BLaER1 (cell line): Measurements from ENCODE around the gene SLC5A6.

Experiments used
- H3K27ac ChIP-seq: shearing (Covaris generic); formaldehyde crosslinking; 2 replicates; pipeline ENCODE4 v1.8.1; 2022
- H3K27me3 ChIP-seq: shearing (Covaris generic); formaldehyde crosslinking; 2 replicates; pipeline ENCODE4 v1.8.1; 2022
- H3K36me3 ChIP-seq: shearing (Covaris generic); formaldehyde crosslinking; 2 replicates; pipeline ENCODE4 v1.8.1; 2022
- H3K4me1 ChIP-seq: shearing (Covaris generic); formaldehyde crosslinking; 2 replicates; pipeline ENCODE4 v1.8.1; 2022
- H3K4me2 ChIP-seq: shearing (Covaris generic); formaldehyde crosslinking; 2 replicates; pipeline ENCODE4 v1.8.1; 2022
- H3K4me3 ChIP-seq: shearing (Covaris generic); formaldehyde crosslinking; 2 replicates; pipeline ENCODE4 v1.8.1; 2022
- H3K9ac ChIP-seq: shearing (Covaris generic); formaldehyde crosslinking; 2 replicates; pipeline ENCODE4 v1.8.1; 2022
- H3K9me3 ChIP-seq: shearing (Covaris generic); formaldehyde crosslinking; 2 replicates; pipeline ENCODE4 v1.8.1; 2022
- H4K20me1 ChIP-seq: shearing (Covaris generic); formaldehyde crosslinking; 2 replicates; pipeline ENCODE4 v1.8.1; 2022
- Cebpa-rat ChIP-seq: shearing (Covaris generic); IDR thresholded peaks from 2 replicates; pipeline ENCODE4 v1.8.1; 2022

SLC5A6 gene

DNA sequence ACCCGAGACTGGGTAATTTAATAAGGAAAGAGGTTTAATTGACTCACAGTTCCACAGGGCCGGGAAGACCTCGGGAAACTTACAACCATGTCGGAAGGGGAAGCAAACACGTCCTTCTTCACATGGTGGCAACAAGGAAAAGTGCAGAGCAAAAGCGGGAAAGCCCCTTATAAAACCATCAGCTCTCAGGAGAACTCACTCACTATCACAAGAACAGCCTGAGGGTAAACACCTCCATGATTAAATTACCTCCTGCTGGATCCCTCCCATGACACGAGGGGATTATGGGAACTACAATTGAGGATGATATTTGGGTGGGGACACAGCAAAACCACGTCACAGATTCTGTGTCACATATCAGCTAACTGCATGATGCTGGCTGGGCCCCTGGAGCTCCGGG is 51.9 kb downstream of the SLC5A6 start:
- no peak overlapping the region for H3K4me3 ChIP-seq
- H3K9ac ChIP-seq = no peak overlapping the region
- H3K36me3 ChIP-seq = no peaks in the 10 kb centered on the region
- no peak for TF ChIP-seq Cebpa-rat
- no peak overlapping the region for H3K4me2 ChIP-seq
- H3K27me3 ChIP-seq = no peaks in the 10 kb centered on the region
- no peak overlapping the region for H3K27ac ChIP-seq
- no peaks in the 10 kb centered on the region for H3K4me1 ChIP-seq
- H4K20me1 ChIP-seq = no peaks in the 10 kb centered on the region
- H3K9me3 ChIP-seq = no peaks in the 10 kb centered on the region

DNA sequence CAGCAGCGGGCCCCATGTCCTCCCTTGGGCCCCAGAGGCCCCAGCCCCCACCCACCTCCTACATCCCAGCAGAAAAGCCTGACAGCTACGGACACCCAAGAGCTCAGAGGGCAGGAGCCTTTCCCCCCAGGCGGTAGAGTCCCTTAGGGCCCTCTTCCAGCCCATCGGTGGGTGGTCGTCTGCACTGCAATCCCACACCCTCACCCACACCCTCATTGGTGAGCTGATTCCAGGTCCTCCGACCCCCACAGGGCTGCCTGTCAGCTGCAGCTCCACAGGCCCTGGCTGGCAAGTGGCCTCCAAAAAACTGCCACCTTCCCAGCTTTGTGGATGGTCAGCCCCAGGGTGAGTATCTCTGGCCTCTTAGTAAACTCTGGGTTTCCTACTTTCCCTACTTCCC is 52.8 kb downstream of the SLC5A6 start:
- Histone ChIP-seq H3K9ac (no peak overlapping the region), H3K27me3 (no peaks in the 10 kb centered on the region), H3K9me3 (no peaks in the 10 kb centered on the region), H3K27ac (no peak overlapping the region), H3K4me2 (no peak overlapping the region), H3K36me3 (no peaks in the 10 kb centered on the region), H3K4me1 (no peaks in the 10 kb centered on the region), H4K20me1 (no peaks in the 10 kb centered on the region), H3K4me3 (no peak overlapping the region)
- TF ChIP-seq Cebpa-rat = no peak

DNA sequence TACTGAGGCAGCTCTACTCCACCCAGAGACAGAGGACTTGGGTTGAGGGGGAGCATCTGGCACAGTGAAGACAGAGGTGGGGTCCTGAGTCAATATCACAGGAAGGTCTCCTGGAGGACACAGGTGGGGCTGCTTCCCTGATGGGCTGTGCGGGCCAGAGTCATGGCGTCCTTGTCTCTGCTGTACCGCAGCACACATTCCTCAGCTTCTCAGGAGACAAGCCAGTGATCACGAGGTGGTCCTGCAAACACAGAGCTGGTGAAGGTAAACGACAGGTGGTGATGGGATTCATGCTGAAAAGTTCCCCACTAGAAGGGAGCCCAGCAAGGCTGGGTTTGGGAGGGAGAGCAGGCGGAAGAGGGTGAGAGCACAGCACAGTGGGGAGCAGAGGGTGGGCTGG is 53.6 kb downstream of the SLC5A6 start:
- H4K20me1 ChIP-seq = no peaks in the 10 kb centered on the region
- no peak for TF ChIP-seq Cebpa-rat
- no peaks in the 10 kb centered on the region for H3K4me1 ChIP-seq
- no peaks in the 10 kb centered on the region for H3K27me3 ChIP-seq
- no peak overlapping the region for H3K4me2 ChIP-seq
- no peak overlapping the region for H3K4me3 ChIP-seq
- H3K9ac ChIP-seq = no peak overlapping the region
- no peaks in the 10 kb centered on the region for H3K9me3 ChIP-seq
- no peak overlapping the region for H3K27ac ChIP-seq
- no peaks in the 10 kb centered on the region for H3K36me3 ChIP-seq

DNA sequence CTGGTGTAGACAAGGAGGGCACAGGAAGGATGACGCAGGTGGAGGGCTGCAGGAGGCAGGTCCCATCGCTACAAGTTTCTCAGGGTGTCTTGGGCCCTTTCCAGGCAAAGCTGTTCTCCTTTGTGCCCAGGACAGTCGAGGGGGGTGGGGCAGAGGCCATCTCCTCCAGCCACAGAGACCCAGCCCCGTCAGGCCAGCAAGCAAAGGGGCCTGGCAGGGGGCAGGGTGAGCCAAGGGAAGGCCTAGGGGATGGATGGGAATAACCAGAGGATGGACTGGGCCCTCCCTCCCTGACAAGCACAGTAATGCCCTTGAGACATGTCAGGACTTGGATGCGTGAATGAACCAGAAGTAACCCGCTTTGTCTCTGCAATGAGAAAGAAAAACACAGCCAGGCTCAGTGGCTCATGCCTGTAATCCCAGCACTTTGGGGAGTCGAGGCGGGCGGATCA is 57.0 kb downstream of the SLC5A6 start:
- no peaks in the 10 kb centered on the region for H3K4me1 ChIP-seq
- H3K27me3 ChIP-seq = no peaks in the 10 kb centered on the region

DNA sequence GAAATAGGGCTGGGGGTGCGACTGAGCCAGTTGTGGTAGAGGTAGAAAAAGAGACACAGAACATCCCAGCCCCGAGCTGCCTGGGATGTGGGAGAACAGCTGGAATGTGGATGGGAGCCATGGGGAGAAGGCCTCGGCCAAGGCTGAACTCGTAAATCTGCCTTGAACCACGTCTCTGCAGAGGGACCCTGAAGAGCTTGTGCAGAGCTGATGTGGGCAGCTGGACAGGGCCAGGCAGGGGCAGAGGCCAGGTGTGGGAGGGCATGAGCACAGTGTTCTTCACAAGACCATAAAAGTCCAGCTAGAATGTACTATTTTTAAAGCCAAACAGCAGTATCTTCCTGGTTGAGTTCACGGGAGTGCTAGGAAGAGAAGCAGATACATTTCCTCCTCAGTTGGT is 57.6 kb downstream of the SLC5A6 start:
- Histone ChIP-seq H3K36me3 (no peaks in the 10 kb centered on the region), H3K4me2 (no peak overlapping the region), H3K27ac (no peak overlapping the region), H3K4me1 (no peaks in the 10 kb centered on the region), H4K20me1 (no peaks in the 10 kb centered on the region), H3K4me3 (no peak overlapping the region), H3K9ac (no peak overlapping the region), H3K9me3 (no peaks in the 10 kb centered on the region), H3K27me3 (no peaks in the 10 kb centered on the region)
- no peak for TF ChIP-seq Cebpa-rat

More for the DNA sequence above, 57.0 kb downstream of the SLC5A6 start:
- Histone ChIP-seq H4K20me1 (no peaks in the 10 kb centered on the region), H3K27ac (no peak overlapping the region), H3K9ac (no peak overlapping the region), H3K4me3 (no peak overlapping the region), H3K36me3 (no peaks in the 10 kb centered on the region), H3K9me3 (no peaks in the 10 kb centered on the region), H3K4me2 (no peak overlapping the region)
- no peak for TF ChIP-seq Cebpa-rat

DNA sequence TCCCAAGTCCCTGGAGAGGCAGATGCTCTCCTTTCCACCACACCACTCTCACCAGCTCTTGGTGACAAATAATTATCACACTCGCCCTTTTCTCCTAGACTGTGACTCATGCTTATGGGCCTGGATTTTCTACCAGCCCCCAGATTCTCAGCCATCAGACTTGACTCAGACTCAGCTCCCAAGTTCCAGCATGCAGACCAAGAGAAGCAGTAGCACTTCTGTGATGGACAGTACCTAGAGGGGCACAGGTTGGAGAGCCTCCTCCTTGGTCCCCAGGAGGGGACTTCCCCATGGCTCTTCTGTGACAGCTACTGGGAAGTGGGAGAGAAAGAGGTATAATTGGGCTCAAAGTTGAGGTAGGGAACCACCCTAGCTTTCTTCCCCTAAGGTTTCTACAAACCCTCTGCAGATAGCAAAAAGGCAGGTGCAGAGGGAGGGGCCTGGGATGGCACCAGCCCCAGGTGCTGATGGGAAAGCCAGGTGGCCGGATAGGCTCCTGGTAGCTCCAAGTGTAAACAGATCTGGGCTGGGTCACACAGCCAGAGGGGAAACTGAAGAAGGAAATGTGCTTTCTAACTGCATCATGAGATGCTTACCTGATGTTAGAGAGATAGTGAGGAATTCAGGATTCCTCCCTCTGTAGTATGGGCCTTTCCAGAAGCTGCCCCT is 59.1 kb downstream of the SLC5A6 start:
- H3K4me1 ChIP-seq = peaks cover 3% of the 10 kb centered on the region
- no peak overlapping the region for H3K27ac ChIP-seq
- no peak overlapping the region for H3K4me3 ChIP-seq
- H4K20me1 ChIP-seq = no peaks in the 10 kb centered on the region
- no peaks in the 10 kb centered on the region for H3K36me3 ChIP-seq
- no peaks in the 10 kb centered on the region for H3K27me3 ChIP-seq
- TF ChIP-seq Cebpa-rat = no peak
- no peak overlapping the region for H3K9ac ChIP-seq
- no peaks in the 10 kb centered on the region for H3K9me3 ChIP-seq
- no peak overlapping the region for H3K4me2 ChIP-seq

DNA sequence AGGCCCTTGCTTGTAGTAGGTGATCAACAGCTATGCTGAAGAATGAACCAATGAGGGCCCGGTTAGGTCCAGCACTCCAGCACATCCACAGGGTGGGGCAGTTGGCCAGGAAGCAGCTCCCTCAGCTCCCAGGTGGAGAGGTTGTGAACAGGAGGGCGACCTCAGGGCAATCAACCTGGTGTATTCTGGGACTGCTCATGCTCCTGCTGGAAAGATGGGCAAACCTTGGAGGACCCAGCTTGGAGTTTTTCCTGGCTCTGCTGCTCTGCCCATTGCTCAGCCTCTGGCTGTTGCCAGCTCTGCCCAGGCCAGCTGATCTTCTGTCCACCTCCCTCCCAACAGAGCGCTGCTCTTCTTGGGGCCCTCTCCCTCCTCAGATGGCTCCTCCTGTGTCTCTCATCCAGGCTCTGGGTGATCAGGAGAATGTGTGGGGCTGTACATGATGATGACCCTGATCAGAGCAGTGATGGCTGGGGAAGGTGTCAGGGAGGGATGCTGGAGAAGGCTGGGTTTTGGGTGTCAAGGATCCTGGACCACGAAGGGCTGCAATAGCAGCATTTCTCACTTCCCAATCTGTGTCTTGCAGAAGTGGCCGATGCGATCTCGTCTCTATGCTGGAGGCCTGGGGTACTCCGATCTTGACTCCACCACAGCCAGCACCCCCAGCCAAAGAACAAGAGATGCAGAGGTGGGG is 59.8 kb downstream of the SLC5A6 start:
- H3K4me1 ChIP-seq = peaks cover 10% of the 10 kb centered on the region
- no peak overlapping the region for H3K4me3 ChIP-seq
- no peak overlapping the region for H3K27ac ChIP-seq
- H3K4me2 ChIP-seq = no peak overlapping the region
- no peaks in the 10 kb centered on the region for H3K27me3 ChIP-seq
- H4K20me1 ChIP-seq = no peaks in the 10 kb centered on the region
- no peaks in the 10 kb centered on the region for H3K9me3 ChIP-seq
- no peaks in the 10 kb centered on the region for H3K36me3 ChIP-seq
- H3K9ac ChIP-seq = no peak overlapping the region
- no peak for TF ChIP-seq Cebpa-rat

DNA sequence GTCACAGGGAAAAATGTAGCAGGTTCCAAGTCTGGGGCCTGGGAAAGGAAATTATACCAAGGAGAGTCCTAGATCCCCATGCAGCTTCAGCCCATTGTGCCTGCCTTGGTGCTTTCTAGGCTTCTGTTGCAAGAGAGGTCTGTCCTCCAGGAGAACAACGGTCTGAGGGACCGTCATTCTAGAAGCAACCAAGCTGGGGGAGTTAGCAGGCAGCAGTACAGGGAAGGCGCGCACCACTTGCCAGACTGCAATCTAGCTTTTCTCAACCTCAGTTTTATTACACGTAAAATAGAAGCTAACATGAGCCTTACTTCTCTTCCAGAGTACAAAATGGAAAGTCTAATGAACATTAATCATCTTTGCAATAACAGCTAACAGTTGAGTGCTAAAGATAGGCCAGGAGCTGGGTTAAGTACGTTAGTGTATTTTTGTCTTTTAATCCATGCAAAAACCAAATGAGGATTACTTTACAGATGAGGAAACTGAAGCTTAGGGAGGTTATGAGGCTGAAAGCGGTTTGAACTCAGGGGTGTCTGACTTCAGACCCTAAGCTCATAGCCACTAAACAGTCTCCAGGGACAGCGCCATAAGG is 61.3 kb downstream of the SLC5A6 start:
- H3K4me2 ChIP-seq = no peak overlapping the region

More for the DNA sequence above, 61.3 kb downstream of the SLC5A6 start:
- H3K27me3 ChIP-seq = no peaks in the 10 kb centered on the region
- no peaks in the 10 kb centered on the region for H4K20me1 ChIP-seq
- no peak for TF ChIP-seq Cebpa-rat
- no peak overlapping the region for H3K27ac ChIP-seq
- H3K9me3 ChIP-seq = no peaks in the 10 kb centered on the region
- no peak overlapping the region for H3K9ac ChIP-seq
- no peaks in the 10 kb centered on the region for H3K36me3 ChIP-seq
- H3K4me3 ChIP-seq = no peak overlapping the region
- H3K4me1 ChIP-seq = peaks cover 14% of the 10 kb centered on the region
